HG03280 (cell line): ENCODE measurements around the gene MYO1C.
"Not testable (repeated sequence)": the region's sequence is repeated elsewhere in the genome, so short reads cannot be mapped to it uniquely, and the experiment has no call there.

Experiments
- ATAC-seq: cut with Tn5 transposase; IDR thresholded peaks from one replicate; pipeline ENCODE4 v1.9.1; 2021; ENCODE audit warnings: mild to moderate bottlenecking, moderate library complexity; ENCODE audit not compliant: unreplicated experiment

MYO1C gene

GRCh38 chr17:1509290-1509881 is 16.9 kb upstream of the MYO1C start:
- no peak for ATAC-seq

GRCh38 chr17:1508709-1509108 is 16.2 kb upstream of the MYO1C start:
- ATAC-seq, result not testable (repeated sequence)

GRCh38 chr17:1506649-1507267 is 14.3 kb upstream of the MYO1C start:
- ATAC-seq, result no peak

GRCh38 chr17:1505586-1505985 is 13.1 kb upstream of the MYO1C start:
- no peak for ATAC-seq

GRCh38 chr17:1504866-1505265 is 12.4 kb upstream of the MYO1C start:
- ATAC-seq, result no peak

GRCh38 chr17:1503699-1504098 is 11.2 kb upstream of the MYO1C start:
- no peak for ATAC-seq

- ATAC-seq, result no peak
These were observed 6.4 kb upstream of the MYO1C start for GRCh38 chr17:1498869-1499268.

GRCh38 chr17:1498233-1498632 is 5.7 kb upstream of the MYO1C start:
- no peak for ATAC-seq

- no peak for ATAC-seq
These were observed 5.3 kb upstream of the MYO1C start for GRCh38 chr17:1497831-1498230.

- ATAC-seq, result no peak
These were observed 4.4 kb upstream of the MYO1C start for GRCh38 chr17:1496869-1497268.

- no peak for ATAC-seq
These were observed 2.9 kb upstream of the MYO1C start for GRCh38 chr17:1495265-1495989.

GRCh38 chr17:1494736-1495253 is 2.3 kb upstream of the MYO1C start:
- ATAC-seq, result no peak

- ATAC-seq, result no peak
These were observed 1.7 kb upstream of the MYO1C start for GRCh38 chr17:1494203-1494602.

- ATAC-seq, result no peak
These were observed 950 bp upstream of the MYO1C start for GRCh38 chr17:1493291-1493980.

GRCh38 chr17:1491443-1492248 is 840 bp downstream of the MYO1C start:
- peak; percentile 38 for ATAC-seq

GRCh38 chr17:1490643-1491442 is 1.6 kb downstream of the MYO1C start:
- ATAC-seq, result peak; percentile 42

GRCh38 chr17:1488826-1489270 is 3.6 kb downstream of the MYO1C start:
- ATAC-seq, result no peak

GRCh38 chr17:1487939-1488825 is 4.3 kb downstream of the MYO1C start:
- peak; percentile 29 for ATAC-seq
